NCI-H82 treated with DMSO at 0.1 percent for 48 hours (cell line): ENCODE results near the gene RASSF3.
"Not testable (repeated sequence)": the region's sequence is repeated elsewhere in the genome, so short reads cannot be mapped to it uniquely, and the experiment has no call there.

Experiments
- DNase-seq: peaks from one replicate; lab custom pipeline; 2025; ENCODE audit not compliant: unreplicated experiment; lab: John Stamatoyannopoulos, UW

The RASSF3 gene

GRCh38 chr12:64690236-64690635 is 79.9 kb downstream of the RASSF3 start:
- not testable (repeated sequence) for DNase-seq

- DNase-seq: peak; percentile 67
Measured at GRCh38 chr12:64691227-64691794, 81.0 kb downstream of the RASSF3 start.

- peak; percentile 89 for DNase-seq
Measured at GRCh38 chr12:64691795-64692583, 81.7 kb downstream of the RASSF3 start.

- DNase-seq: no peak
Measured at GRCh38 chr12:64694130-64695040, 84.1 kb downstream of the RASSF3 start.

GRCh38 chr12:64695550-64695949 is 85.3 kb downstream of the RASSF3 start:
- no peak for DNase-seq

GRCh38 chr12:64696080-64696741 is 85.9 kb downstream of the RASSF3 start:
- no peak for DNase-seq

- DNase-seq: no peak
Measured at GRCh38 chr12:64699504-64700115, 89.3 kb downstream of the RASSF3 start.

GRCh38 chr12:64700532-64700931 is 90.2 kb downstream of the RASSF3 start:
- DNase-seq: no peak

- no peak for DNase-seq
Measured at GRCh38 chr12:64701283-64701682, 91.0 kb downstream of the RASSF3 start.

GRCh38 chr12:64706306-64706705 is 96.0 kb downstream of the RASSF3 start:
- DNase-seq: no peak

- no peak for DNase-seq
Measured at GRCh38 chr12:64706857-64707256, 96.6 kb downstream of the RASSF3 start.

GRCh38 chr12:64707362-64707761 is 97.1 kb downstream of the RASSF3 start:
- no peak for DNase-seq

- DNase-seq: no peak
Measured at GRCh38 chr12:64707926-64708325, 97.6 kb downstream of the RASSF3 start.

GRCh38 chr12:64709429-64709828 is 99.1 kb downstream of the RASSF3 start:
- DNase-seq: no peak

GRCh38 chr12:64713376-64713775 is 103.1 kb downstream of the RASSF3 start:
- DNase-seq: no peak

- no peak for DNase-seq
Measured at GRCh38 chr12:64714551-64714968, 104.3 kb downstream of the RASSF3 start.

- DNase-seq: no peak
Measured at GRCh38 chr12:64716371-64716770, 106.1 kb downstream of the RASSF3 start.

GRCh38 chr12:64716839-64717455 is 106.7 kb downstream of the RASSF3 start:
- DNase-seq: no peak

- DNase-seq: no peak
Measured at GRCh38 chr12:64718649-64719048, 108.4 kb downstream of the RASSF3 start.

- peak; percentile 48 for DNase-seq
Measured at GRCh38 chr12:64720884-64721283, 110.6 kb downstream of the RASSF3 start.
